ENCODE measurements around the gene RBPMS2. TPM values are rescaled to one million over a fixed set of nuclear protein-coding genes. Genes with fewer than 3 reads are reported as not detected.
A peak's percentile ranks its signal among the peaks of the same experiment; 100 is the strongest.

RBPMS2 gene
- total RNA-seq, 4 donors from 2014 or later: 14.6 to 47.8 (median 33.9) TPM

DNA sequence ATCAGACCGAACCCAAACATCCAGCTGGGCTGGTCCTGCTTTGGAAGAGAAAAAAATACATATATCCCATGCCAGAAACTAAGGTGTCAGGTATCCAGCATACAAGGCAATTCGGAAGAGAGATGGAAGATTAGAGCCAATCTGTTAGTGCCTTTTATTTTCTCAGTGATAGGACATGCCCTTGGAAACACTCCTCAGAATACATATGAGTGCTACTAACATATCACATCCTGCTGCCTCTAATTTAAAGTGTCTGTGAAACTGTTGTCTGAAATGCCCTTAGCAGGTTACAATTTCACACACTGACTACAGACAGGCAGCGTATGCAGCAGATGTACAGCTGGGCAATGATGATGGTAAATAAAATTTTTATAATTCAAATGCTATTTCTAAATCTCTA is 78.9 kb downstream of the RBPMS2 start:
- Histone ChIP-seq H3K4me3 (no peak overlapping the region), H3K36me3 (peaks cover 0 to 18% of the 10 kb centered on the region in 2 donors), H3K4me1 (peaks cover 34 to 100% (median 84%) of the 10 kb centered on the region in 3 donors), H3K27me3 (no peaks in the 10 kb centered on the region), H3K27ac (peak overlapping the region in 3 of 4 donors; percentile 78 to 93 (median 89)), H3K9me3 (no peaks in the 10 kb centered on the region)
- no peak for ATAC-seq
- 48 to 62% methylated on average over 3 of the region's 3 CpGs for WGBS, 2 donors (ENCODE audit: low coverage in 1 of 2)
- no peak for TF ChIP-seq EP300 (IDR thresholded peaks at IDR 0.05)
- TF ChIP-seq POLR2AphosphoS5 (IDR thresholded peaks at IDR 0.05): no peak
- no peak for TF ChIP-seq POLR2A (IDR thresholded peaks at IDR 0.05)
- TF ChIP-seq CTCF (IDR thresholded peaks at IDR 0.05): no peak

GRCh38 chr15:64695561-64695992 is 79.8 kb downstream of the RBPMS2 start:
- Histone ChIP-seq H3K4me3 (no peak overlapping the region), H3K9me3 (no peaks in the 10 kb centered on the region), H3K36me3 (peaks cover 0 to 22% of the 10 kb centered on the region in 2 donors), H3K27ac (peak overlapping the region; percentile 31 to 93 (median 84)), H3K27me3 (no peaks in the 10 kb centered on the region), H3K4me1 (peaks cover 27 to 100% (median 84%) of the 10 kb centered on the region in 3 donors)
- TF ChIP-seq POLR2A (IDR thresholded peaks at IDR 0.05) (no peak), EP300 (IDR thresholded peaks at IDR 0.05) (no peak), POLR2AphosphoS5 (IDR thresholded peaks at IDR 0.05) (no peak), CTCF (IDR thresholded peaks at IDR 0.05) (no peak)
- no peak for ATAC-seq
- 28 to 40% methylated on average over 6 of the region's 6 CpGs for whole genome bisulfite sequencing, 2 donors (ENCODE audit: low coverage in 1 of 2)

DNA sequence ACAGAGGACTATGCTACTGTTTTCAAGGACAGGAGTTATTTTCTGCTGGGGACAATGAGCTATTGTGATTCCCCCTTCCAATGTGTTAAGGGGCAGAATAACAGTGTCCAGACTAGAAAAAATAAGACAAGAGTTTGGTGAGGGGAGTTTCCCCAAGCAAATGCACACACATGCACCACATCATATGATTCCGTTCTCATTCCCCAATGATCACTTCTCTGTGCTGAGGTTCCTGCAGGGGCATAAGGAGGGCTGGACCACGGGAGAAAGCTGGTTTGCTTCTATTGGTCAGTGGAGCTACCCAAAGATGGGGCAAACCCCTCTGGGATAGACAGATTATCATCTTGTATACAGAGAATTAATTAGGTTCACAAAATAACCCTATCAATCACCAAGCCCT is 80.6 kb downstream of the RBPMS2 start:
- H3K9me3 ChIP-seq: no peaks in the 10 kb centered on the region
- no peak for ATAC-seq
- WGBS, 2 donors (ENCODE audit: low coverage in 1 of 2): 61 to 63% methylated on average over 2 of the region's 2 CpGs
- H3K4me1 ChIP-seq: peaks cover 21 to 100% (median 78%) of the 10 kb centered on the region in 3 donors
- no peaks in the 10 kb centered on the region for H3K27me3 ChIP-seq
- no peak overlapping the region for H3K4me3 ChIP-seq
- H3K36me3 ChIP-seq: peaks cover 0 to 30% of the 10 kb centered on the region in 2 donors
- H3K27ac ChIP-seq: peak overlapping the region in 3 of 4 donors; percentile 78 to 93 (median 89)
- TF ChIP-seq EP300 (IDR thresholded peaks at IDR 0.05) (no peak), POLR2AphosphoS5 (IDR thresholded peaks at IDR 0.05) (no peak), POLR2A (IDR thresholded peaks at IDR 0.05) (no peak), CTCF (IDR thresholded peaks at IDR 0.05) (no peak)

- Histone ChIP-seq H3K4me1 (peaks cover 10 to 95% (median 64%) of the 10 kb centered on the region in 3 donors), H3K4me3 (no peak overlapping the region), H3K27ac (peak overlapping the region; percentile 77 to 93 (median 84)), H3K36me3 (peaks cover 0 to 46% of the 10 kb centered on the region in 2 donors), H3K27me3 (no peaks in the 10 kb centered on the region), H3K9me3 (no peaks in the 10 kb centered on the region)
- TF ChIP-seq POLR2AphosphoS5 (IDR thresholded peaks at IDR 0.05) (peak; percentile 89), CTCF (IDR thresholded peaks at IDR 0.05) (peak in 1 of 4 experiments; percentile 10), EP300 (IDR thresholded peaks at IDR 0.05) (no peak), POLR2A (IDR thresholded peaks at IDR 0.05) (no peak)
- 5 to 7% methylated on average over 5 of the region's 5 CpGs for WGBS, 2 donors (ENCODE audit: low coverage in 1 of 2)
- peak; percentile 95 for ATAC-seq
Observed at GRCh38 chr15:64693134-64693533, 82.3 kb downstream of the RBPMS2 start.

DNA sequence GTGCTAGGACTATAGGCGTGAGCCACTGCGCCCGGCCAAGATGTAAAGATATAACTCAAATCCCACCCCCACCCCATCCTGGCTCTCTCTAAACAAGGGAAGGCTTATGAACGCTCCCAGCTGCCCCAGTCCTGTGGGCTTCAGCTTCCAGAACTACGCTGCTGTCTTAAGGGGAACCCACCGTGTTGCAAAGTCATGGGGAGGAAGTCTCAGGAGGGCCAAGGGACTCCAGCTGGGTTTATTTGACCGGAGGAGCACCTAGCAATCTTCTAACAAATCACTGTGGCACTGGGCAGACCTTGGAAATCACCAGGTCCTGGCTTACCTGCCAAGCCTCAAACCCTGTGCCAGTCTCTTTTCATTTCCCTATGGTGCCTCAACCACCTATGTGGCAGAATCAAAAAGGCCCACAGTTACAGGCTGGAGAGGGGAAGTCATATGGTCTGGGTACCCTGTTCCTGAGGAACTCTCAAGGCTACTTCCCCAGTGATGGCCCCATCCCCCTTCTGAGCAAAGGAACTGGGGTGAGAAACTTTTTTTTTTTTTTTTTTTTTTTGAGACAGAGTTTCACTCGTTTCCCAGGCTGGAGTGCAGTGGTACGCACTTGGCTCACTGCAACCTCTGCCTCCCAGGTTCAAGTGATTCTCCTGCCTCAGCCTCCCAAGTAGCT is 83.4 kb downstream of the RBPMS2 start:
- H3K27me3 ChIP-seq: no peaks in the 10 kb centered on the region
- H3K36me3 ChIP-seq: peaks cover 0 to 57% of the 10 kb centered on the region in 2 donors
- no peaks in the 10 kb centered on the region for H3K9me3 ChIP-seq
- H3K27ac ChIP-seq: peak overlapping the region; percentile 77 to 93 (median 84)
- H3K4me1 ChIP-seq: peaks cover 5 to 95% (median 65%) of the 10 kb centered on the region in 3 donors
- ATAC-seq: no peak
- TF ChIP-seq POLR2A (IDR thresholded peaks at IDR 0.05) (no peak), POLR2AphosphoS5 (IDR thresholded peaks at IDR 0.05) (no peak), EP300 (IDR thresholded peaks at IDR 0.05) (no peak), CTCF (IDR thresholded peaks at IDR 0.05) (no peak)
- WGBS, 2 donors (ENCODE audit: low coverage in 1 of 2): 53 to 100% methylated on average over 1 to 3 of the region's 9 CpGs
- H3K4me3 ChIP-seq: no peak overlapping the region

Data from gastroesophageal sphincter (tissue), 4 donors.